ENCODE results near the gene ROBO1. TPM values are rescaled to one million over a fixed set of nuclear protein-coding genes. Genes with fewer than 3 reads are reported as not detected.

ROBO1 gene
- total RNA-seq, 3 donors from 2014 or later, result 12.7 to 50.7 (median 23.6) TPM

GRCh38 chr3:78818161-78818985 is 949.4 kb downstream of the ROBO1 start:
- H3K27ac ChIP-seq, result no peak overlapping the region
- H3K27me3 ChIP-seq, result no peaks in the 10 kb centered on the region
- intact Hi-C loops (cut with DNase I; ENCODE audit: low total_unique reads), result loop anchor here (10.0 kb wide), 1 partner anchor 276 kb away; no protein-coding TSS in a partner anchor
- DNase-seq (ENCODE audit: low spot score in 2 of 2), result no peak
- no peaks in the 10 kb centered on the region for H3K4me1 ChIP-seq
- H3K36me3 ChIP-seq, result no peaks in the 10 kb centered on the region
- H3K4me3 ChIP-seq, result no peak overlapping the region
- TF ChIP-seq, protein P1, sequence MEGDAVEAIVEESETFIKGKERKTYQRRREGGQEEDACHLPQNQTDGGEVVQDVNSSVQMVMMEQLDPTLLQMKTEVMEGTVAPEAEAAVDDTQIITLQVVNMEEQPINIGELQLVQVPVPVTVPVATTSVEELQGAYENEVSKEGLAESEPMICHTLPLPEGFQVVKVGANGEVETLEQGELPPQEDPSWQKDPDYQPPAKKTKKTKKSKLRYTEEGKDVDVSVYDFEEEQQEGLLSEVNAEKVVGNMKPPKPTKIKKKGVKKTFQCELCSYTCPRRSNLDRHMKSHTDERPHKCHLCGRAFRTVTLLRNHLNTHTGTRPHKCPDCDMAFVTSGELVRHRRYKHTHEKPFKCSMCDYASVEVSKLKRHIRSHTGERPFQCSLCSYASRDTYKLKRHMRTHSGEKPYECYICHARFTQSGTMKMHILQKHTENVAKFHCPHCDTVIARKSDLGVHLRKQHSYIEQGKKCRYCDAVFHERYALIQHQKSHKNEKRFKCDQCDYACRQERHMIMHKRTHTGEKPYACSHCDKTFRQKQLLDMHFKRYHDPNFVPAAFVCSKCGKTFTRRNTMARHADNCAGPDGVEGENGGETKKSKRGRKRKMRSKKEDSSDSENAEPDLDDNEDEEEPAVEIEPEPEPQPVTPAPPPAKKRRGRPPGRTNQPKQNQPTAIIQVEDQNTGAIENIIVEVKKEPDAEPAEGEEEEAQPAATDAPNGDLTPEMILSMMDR (IDR thresholded peaks at IDR 0.05), result no peak
- TF ChIP-seq POLR2A (IDR thresholded peaks at IDR 0.05) (no peak), POLR2AphosphoS5 (IDR thresholded peaks at IDR 0.05) (no peak)
- H3K9me3 ChIP-seq, result no peaks in the 10 kb centered on the region

DNA sequence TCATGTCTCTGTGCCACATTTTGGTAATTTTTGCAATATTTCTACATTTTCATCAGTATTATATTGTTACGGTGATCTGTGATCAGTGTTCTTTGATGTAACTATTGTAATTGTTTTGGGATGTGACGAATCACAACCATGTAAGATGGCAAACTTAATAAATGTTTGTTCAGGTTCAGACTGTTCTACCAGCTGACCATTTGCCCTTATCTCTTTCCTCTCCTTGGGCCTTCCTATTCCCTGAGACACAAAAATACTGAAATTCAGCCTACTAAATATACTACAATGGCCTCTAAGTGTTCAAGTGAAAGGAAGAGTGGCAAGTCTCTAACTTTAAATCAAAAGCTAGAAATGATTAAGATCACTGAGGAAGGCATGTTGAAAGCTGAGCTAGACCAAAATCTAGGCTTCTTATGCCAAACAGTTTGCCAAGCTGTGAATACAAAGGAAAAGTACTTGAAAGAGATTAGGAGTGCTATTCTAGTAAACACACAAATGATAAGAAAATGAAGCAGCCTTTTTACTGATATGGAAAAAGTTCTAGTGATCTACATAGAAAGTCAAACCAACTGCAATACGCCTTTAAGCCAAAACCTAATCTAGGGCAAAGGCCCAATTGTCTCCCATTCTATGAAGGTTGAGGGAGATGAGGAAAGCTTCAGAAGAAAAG is 952.8 kb downstream of the ROBO1 start:
- H3K4me1 ChIP-seq, result no peaks in the 10 kb centered on the region
- H3K4me3 ChIP-seq, result no peak overlapping the region
- intact Hi-C loops (cut with DNase I; ENCODE audit: low total_unique reads), result loop anchor here (10.0 kb wide), 1 partner anchor 280 kb away; no protein-coding TSS in a partner anchor
- DNase-seq (ENCODE audit: low spot score in 2 of 2), result no peak
- H3K36me3 ChIP-seq, result no peaks in the 10 kb centered on the region
- H3K9me3 ChIP-seq, result no peaks in the 10 kb centered on the region
- H3K27me3 ChIP-seq, result no peaks in the 10 kb centered on the region
- TF ChIP-seq POLR2A (IDR thresholded peaks at IDR 0.05) (no peak), POLR2AphosphoS5 (IDR thresholded peaks at IDR 0.05) (no peak)
- TF ChIP-seq, protein P1 (IDR thresholded peaks at IDR 0.05), result no peak
- H3K27ac ChIP-seq, result no peak overlapping the region

GRCh38 chr3:78812166-78812565 is 955.6 kb downstream of the ROBO1 start:
- intact Hi-C loops (cut with DNase I; ENCODE audit: low total_unique reads), result loop anchor here (10.0 kb wide), 1 partner anchor 283 kb away; no protein-coding TSS in a partner anchor

GRCh38 chr3:78809966-78810365 is 957.8 kb downstream of the ROBO1 start:
- no peak for TF ChIP-seq POLR2AphosphoS5 (IDR thresholded peaks at IDR 0.05)
- no peak for TF ChIP-seq POLR2A (IDR thresholded peaks at IDR 0.05)
- TF ChIP-seq, protein P1 (IDR thresholded peaks at IDR 0.05), result no peak
- Histone ChIP-seq H3K4me1 (no peaks in the 10 kb centered on the region), H3K36me3 (no peaks in the 10 kb centered on the region), H3K27ac (no peak overlapping the region), H3K27me3 (no peaks in the 10 kb centered on the region), H3K9me3 (no peaks in the 10 kb centered on the region), H3K4me3 (no peak overlapping the region)
- intact Hi-C loops (cut with DNase I; ENCODE audit: low total_unique reads), result loop anchor here (10.0 kb wide), 1 partner anchor 285 kb away; no protein-coding TSS in a partner anchor
- no peak for DNase-seq (ENCODE audit: low spot score in 2 of 2)

More at GRCh38 chr3:78812166-78812565, 955.6 kb downstream of the ROBO1 start:
- TF ChIP-seq POLR2A (IDR thresholded peaks at IDR 0.05) (no peak), POLR2AphosphoS5 (IDR thresholded peaks at IDR 0.05) (no peak)
- TF ChIP-seq, protein P1 (IDR thresholded peaks at IDR 0.05), result no peak
- no peak overlapping the region for H3K27ac ChIP-seq
- H3K36me3 ChIP-seq, result no peaks in the 10 kb centered on the region
- no peaks in the 10 kb centered on the region for H3K4me1 ChIP-seq
- no peak for DNase-seq (ENCODE audit: low spot score in 2 of 2)
- H3K4me3 ChIP-seq, result no peak overlapping the region
- no peaks in the 10 kb centered on the region for H3K9me3 ChIP-seq
- H3K27me3 ChIP-seq, result no peaks in the 10 kb centered on the region
